H9 (cell line): ENCODE data around the gene NUDT10. TPM values are rescaled to one million over a fixed set of nuclear protein-coding genes. Genes with fewer than 3 reads are reported as not detected.

Source experiments
- DNase-seq: peaks from one replicate; pipeline ENCODE4 v3.0.0-alpha.2; 2017
- H2AFZ ChIP-seq: one replicate; pipeline ENCODE4 v1.6.1; 2013; ENCODE audit warnings: mild to moderate bottlenecking, low read length, control low read depth, moderate library complexity
- H2AK5ac ChIP-seq: 2 replicates; pipeline ENCODE4 v1.6.1; 2013; ENCODE audit warnings: low read length, control low read depth, mixed read lengths; ENCODE audit not compliant: insufficient read length
- H2BK120ac ChIP-seq: one replicate; pipeline ENCODE4 v1.6.1; 2013; ENCODE audit warnings: low read depth, mild to moderate bottlenecking, low read length, control low read depth, inconsistent platforms; ENCODE audit not compliant: poor library complexity, severe bottlenecking
- H2BK12ac ChIP-seq: 2 replicates; pipeline ENCODE4 v1.6.1; 2013; ENCODE audit warnings: low read length, control low read depth, mixed read lengths, low read depth; ENCODE audit not compliant: insufficient read length
- H2BK15ac ChIP-seq: 2 replicates; pipeline ENCODE4 v1.6.1; 2013; ENCODE audit warnings: low read depth, low read length, control low read depth
- H2BK20ac ChIP-seq: one replicate; pipeline ENCODE4 v1.6.1; 2013; ENCODE audit warnings: low read depth, mild to moderate bottlenecking, low read length, control low read depth, inconsistent platforms; ENCODE audit not compliant: poor library complexity, severe bottlenecking
- H2BK5ac ChIP-seq: 2 replicates; pipeline ENCODE4 v1.6.1; 2013; ENCODE audit warnings: low read length, control low read depth, mixed read lengths; ENCODE audit not compliant: insufficient read length
- H3K14ac ChIP-seq: 2 replicates; pipeline ENCODE4 v1.6.1; 2013; ENCODE audit warnings: low read length, control low read depth; ENCODE audit not compliant: insufficient read depth
- H3K18ac ChIP-seq: 2 replicates; pipeline ENCODE4 v1.6.1; 2013; ENCODE audit warnings: low read depth, mild to moderate bottlenecking, mixed read lengths, low read length, control low read depth; ENCODE audit not compliant: insufficient read length
- H3K23ac ChIP-seq: 2 replicates; pipeline ENCODE4 v1.6.1; 2013; ENCODE audit warnings: low read length, control low read depth, mixed read lengths, low read depth; ENCODE audit not compliant: insufficient read length
- H3K23me2 ChIP-seq: 2 replicates; pipeline ENCODE4 v1.6.1; 2013; ENCODE audit warnings: low read depth, mild to moderate bottlenecking, mixed read lengths, low read length, control low read depth; ENCODE audit not compliant: insufficient read length, poor library complexity, severe bottlenecking
- H3K27ac ChIP-seq: 2 replicates; pipeline ENCODE4 v1.5.1; 2013; ENCODE audit warnings: low read length, control low read depth, mixed read lengths, low read depth; ENCODE audit not compliant: insufficient read length
- H3K27me3 ChIP-seq: 2 replicates; pipeline ENCODE4 v1.6.1; 2013; ENCODE audit warnings: low read length, control low read depth, inconsistent platforms; ENCODE audit not compliant: insufficient read depth
- H3K4ac ChIP-seq: 2 replicates; pipeline ENCODE4 v1.6.1; 2013; ENCODE audit warnings: low read depth, mild to moderate bottlenecking, control low read depth, inconsistent platforms, low read length, moderate library complexity
- H3K4me1 ChIP-seq: 2 replicates; pipeline ENCODE4 v1.6.1; 2013; ENCODE audit warnings: low read length, control low read depth, inconsistent platforms; ENCODE audit not compliant: insufficient read depth
- H3K4me2 ChIP-seq: 2 replicates; pipeline ENCODE4 v1.6.1; 2013; ENCODE audit warnings: low read length, control low read depth, mixed read lengths; ENCODE audit not compliant: insufficient read length, insufficient read depth
- H3K56ac ChIP-seq: 2 replicates; pipeline ENCODE4 v1.6.1; 2013; ENCODE audit warnings: low read depth, mild to moderate bottlenecking, mixed read lengths, low read length, control low read depth; ENCODE audit not compliant: insufficient read length
- H3K79me1 ChIP-seq: 2 replicates; pipeline ENCODE4 v1.6.1; 2013; ENCODE audit warnings: low read depth, mild to moderate bottlenecking, moderate library complexity, low read length, control low read depth, inconsistent platforms; ENCODE audit not compliant: insufficient read depth, poor library complexity, severe bottlenecking
- H3K79me2 ChIP-seq: 2 replicates; pipeline ENCODE4 v1.6.1; 2013; ENCODE audit warnings: low read length, control low read depth, inconsistent platforms; ENCODE audit not compliant: insufficient read depth
- H3K9ac ChIP-seq: 2 replicates; pipeline ENCODE4 v1.6.1; 2013; ENCODE audit warnings: low read length, control low read depth, mixed read lengths; ENCODE audit not compliant: insufficient read length; ENCODE audit errors: extremely low read depth
- H3K9me3 ChIP-seq: one replicate; pipeline ENCODE4 v1.6.1; 2013; ENCODE audit warnings: low read depth, low read length, inconsistent platforms; ENCODE audit not compliant: control insufficient read depth
- H3T11ph ChIP-seq: one replicate; pipeline ENCODE4 v1.6.1; 2013; ENCODE audit warnings: mild to moderate bottlenecking, low read length, control low read depth, inconsistent platforms
- H4K20me1 ChIP-seq: one replicate; pipeline ENCODE4 v1.6.1; 2013; ENCODE audit not compliant: control insufficient read depth, insufficient read length, insufficient read depth
- H4K5ac ChIP-seq: 2 replicates; pipeline ENCODE4 v1.6.1; 2013; ENCODE audit warnings: low read depth, mild to moderate bottlenecking, mixed read lengths, low read length, control low read depth; ENCODE audit not compliant: insufficient read length
- H4K8ac ChIP-seq: replicated peaks from 2 replicates; pipeline ENCODE4 v1.6.1; 2013; ENCODE audit warnings: low read length, control low read depth, mixed read lengths, low read depth; ENCODE audit not compliant: insufficient read length
- H4K91ac ChIP-seq: 2 replicates; pipeline ENCODE4 v1.6.1; 2013; ENCODE audit warnings: low read depth, mild to moderate bottlenecking, moderate library complexity, mixed read lengths, low read length, control low read depth; ENCODE audit not compliant: insufficient read length
- H3K27ac Mint-ChIP-seq, 3 experiments: 2 replicates in 2 of 3; 3 replicates in 1 of 3; pipeline ENCODE4 v1.8.0; 2020 to 2021; ENCODE audit warnings: mixed read lengths in 3 of 3, mild to moderate bottlenecking in 1 of 3, moderate library complexity in 1 of 3
- H3K27me3 Mint-ChIP-seq: 2 replicates; pipeline ENCODE4 v1.8.0; 2021; ENCODE audit warnings: low read depth, mild to moderate bottlenecking, moderate library complexity, mixed read lengths
- H3K36me3 Mint-ChIP-seq, 3 experiments: 2 replicates in 2 of 3; 3 replicates in 1 of 3; pipeline ENCODE4 v1.8.0; 2020 to 2021; ENCODE audit warnings: low read depth in 3 of 3, mixed read lengths in 3 of 3; ENCODE audit not compliant: insufficient read depth in 1 of 3
- H3K4me1 Mint-ChIP-seq, 2 experiments: 2 replicates each; pipeline ENCODE4 v1.8.0; 2020; ENCODE audit warnings: mixed read lengths in 2 of 2
- H3K4me3 Mint-ChIP-seq, 2 experiments: 2 replicates in 1 of 2; 3 replicates in 1 of 2; pipeline ENCODE4 v1.8.0; 2020 to 2021; ENCODE audit warnings: mild to moderate bottlenecking in 2 of 2, mixed read lengths in 2 of 2, moderate library complexity in 1 of 2
- H3K9me3 Mint-ChIP-seq, 2 experiments: 2 replicates in 1 of 2; 3 replicates in 1 of 2; pipeline ENCODE4 v1.8.0; 2020; ENCODE audit warnings: mild to moderate bottlenecking in 2 of 2, mixed read lengths in 2 of 2, moderate library complexity in 1 of 2
- WGBS: extraction: QIAGEN DNeasy Blood & Tissue Kit; methylation state at CpG from one replicate; pipeline ENCODE4 v1.1.7; 2013; ENCODE audit warnings: missing lambda C conversion rate, low lambda C conversion rate, mixed read lengths; ENCODE audit not compliant: insufficient read length; ENCODE audit errors: extremely low coverage; 5-methylcytosine and 5-hydroxymethylcytosine counted together
- total RNA-seq: library from RNA; stranded (reverse); gene quantifications from 2 replicates; pipeline ENCODE4 v1.2.1, GENCODE V29; 2021
- TF ChIP-seq, protein P1 (sequence below): fragments of 200-600 bp; sonication (generic); conservative IDR thresholded peaks from 3 replicates; pipeline ENCODE4 v1.8.0; 2021; ENCODE audit warnings: antibody characterized with exemption, mild to moderate bottlenecking

The NUDT10 gene
- total RNA-seq, 1 experiment from 2014 or later = 11.9 TPM

DNA sequence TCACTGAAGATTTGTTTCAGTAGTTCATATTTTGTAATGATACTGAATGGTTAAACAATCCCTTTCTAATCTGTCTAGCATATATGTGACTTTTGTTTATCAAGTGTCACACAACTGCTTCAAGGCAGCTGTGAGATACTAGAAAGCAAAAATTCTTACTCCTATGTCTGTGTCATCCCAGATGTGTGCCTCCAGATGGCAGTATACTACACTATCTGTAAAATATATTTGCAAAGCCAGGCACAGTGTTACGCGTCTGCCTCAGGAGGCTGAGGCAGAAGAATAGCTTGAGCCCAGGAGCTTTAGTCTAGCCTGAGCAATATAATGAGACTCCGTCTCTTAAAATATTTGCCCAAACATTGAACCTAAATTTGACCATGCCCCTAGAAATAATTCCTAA lies 4.0 kb downstream of the NUDT10 start:
- Histone ChIP-seq H3K4me1 (no peaks in the 10 kb centered on the region), H3K23me2 (no peaks in the 10 kb centered on the region), H2BK20ac (no peak overlapping the region), H3K56ac (no peak overlapping the region), H3K4me2 (no peak overlapping the region), H2AK5ac (no peak overlapping the region), H2AFZ (no peak overlapping the region), H3K4ac (no peak overlapping the region), H2BK15ac (no peak overlapping the region), H3K27me3 (no peaks in the 10 kb centered on the region), H3K27ac (no peak overlapping the region), H3K23ac (no peak overlapping the region), H2BK12ac (no peak overlapping the region), H2BK5ac (no peak overlapping the region), H4K5ac (no peak overlapping the region), H2BK120ac (no peak overlapping the region), H4K20me1 (no peaks in the 10 kb centered on the region), H3K14ac (no peak overlapping the region), H4K91ac (no peak overlapping the region), H4K8ac (no peak overlapping the region), H3K9me3 (peaks cover 23% of the 10 kb centered on the region), H3T11ph (no peak overlapping the region), H3K79me2 (no peaks in the 10 kb centered on the region; the same call in 1 of the 2 replicates), H3K9ac (no peak overlapping the region), H3K18ac (no peak overlapping the region), H3K79me1 (no peaks in the 10 kb centered on the region)
- Mint-ChIP-seq H3K4me1 (peaks cover 11 to 19% of the 10 kb centered on the region in 2 experiments), H3K36me3 (peaks cover 0 to 3% (median 2%) of the 10 kb centered on the region in 3 experiments; a peak in 3 of 7 replicates), H3K9me3 (peaks cover 45 to 53% of the 10 kb centered on the region in 2 experiments), H3K27ac (no peak overlapping the region), H3K27me3 (peaks cover 2% of the 10 kb centered on the region; the same call in 1 of the 2 replicates), H3K4me3 (no peak overlapping the region; a peak in 1 of 5 replicates)
- no CpG with 5 or more reads among the region's 3 CpGs for WGBS
- DNase-seq = peak; percentile 30
- TF ChIP-seq, protein P1, sequence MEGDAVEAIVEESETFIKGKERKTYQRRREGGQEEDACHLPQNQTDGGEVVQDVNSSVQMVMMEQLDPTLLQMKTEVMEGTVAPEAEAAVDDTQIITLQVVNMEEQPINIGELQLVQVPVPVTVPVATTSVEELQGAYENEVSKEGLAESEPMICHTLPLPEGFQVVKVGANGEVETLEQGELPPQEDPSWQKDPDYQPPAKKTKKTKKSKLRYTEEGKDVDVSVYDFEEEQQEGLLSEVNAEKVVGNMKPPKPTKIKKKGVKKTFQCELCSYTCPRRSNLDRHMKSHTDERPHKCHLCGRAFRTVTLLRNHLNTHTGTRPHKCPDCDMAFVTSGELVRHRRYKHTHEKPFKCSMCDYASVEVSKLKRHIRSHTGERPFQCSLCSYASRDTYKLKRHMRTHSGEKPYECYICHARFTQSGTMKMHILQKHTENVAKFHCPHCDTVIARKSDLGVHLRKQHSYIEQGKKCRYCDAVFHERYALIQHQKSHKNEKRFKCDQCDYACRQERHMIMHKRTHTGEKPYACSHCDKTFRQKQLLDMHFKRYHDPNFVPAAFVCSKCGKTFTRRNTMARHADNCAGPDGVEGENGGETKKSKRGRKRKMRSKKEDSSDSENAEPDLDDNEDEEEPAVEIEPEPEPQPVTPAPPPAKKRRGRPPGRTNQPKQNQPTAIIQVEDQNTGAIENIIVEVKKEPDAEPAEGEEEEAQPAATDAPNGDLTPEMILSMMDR = peak; percentile 64
